NCI-H748 (cell line): ENCODE data around the gene ANKRD10.

ENCODE experiments used
- DNase-seq: peaks from one replicate; lab custom pipeline; 2025; ENCODE audit not compliant: unreplicated experiment; lab: John Stamatoyannopoulos, UW

ANKRD10 gene

GRCh38 chr13:110835721-110836604, 78.9 kb downstream of the ANKRD10 start:
- no peak for DNase-seq

- no peak for DNase-seq
Measured at GRCh38 chr13:110834572-110834971, 80.3 kb downstream of the ANKRD10 start.

GRCh38 chr13:110832531-110832930, 82.3 kb downstream of the ANKRD10 start:
- DNase-seq = no peak

GRCh38 chr13:110832205-110832479, 82.7 kb downstream of the ANKRD10 start:
- DNase-seq = no peak

- DNase-seq = no peak
Measured at GRCh38 chr13:110831437-110832204, 83.2 kb downstream of the ANKRD10 start.

- DNase-seq = no peak
Measured at GRCh38 chr13:110830800-110831371, 84.0 kb downstream of the ANKRD10 start.

- DNase-seq = no peak
Measured at GRCh38 chr13:110830331-110830730, 84.5 kb downstream of the ANKRD10 start.

GRCh38 chr13:110829486-110829885, 85.4 kb downstream of the ANKRD10 start:
- no peak for DNase-seq

GRCh38 chr13:110828705-110829104, 86.2 kb downstream of the ANKRD10 start:
- no peak for DNase-seq
